Activated B cell treated with CpG ODN at 0.5 μM for 24 hours (primary cell): Measurements from ENCODE around the gene MIDN. TPM values are rescaled to one million over a fixed set of nuclear protein-coding genes. Genes with fewer than 3 reads are reported as not detected.
A peak's percentile ranks its signal among the peaks of the same experiment; 100 is the strongest.

ENCODE experiments used
- ATAC-seq: fragments of 200-7000 bp; cut with Tn5 transposase; one replicate; pipeline ENCODE4 v1.10.0; 2021; ENCODE audit warnings: low read depth, mild to moderate bottlenecking, moderate library complexity
- CTCF ChIA-PET: fragments of 350-600 bp; sonication (Branson Sonifier 250); formaldehyde crosslinking; loops from one replicate; lab custom pipeline; 2021; ENCODE audit warnings: antibody characterized with exemption; lab: Charles Lee
- POLR2A ChIA-PET: fragments of 350-600 bp; sonication (Branson Sonifier 250); formaldehyde crosslinking; loops from one replicate; lab custom pipeline; 2021; ENCODE audit warnings: antibody characterized with exemption; lab: Charles Lee
- DNase-seq: peaks from one replicate; pipeline ENCODE4 v3.0.0; 2022
- H3K27ac Mint-ChIP-seq: one replicate; pipeline ENCODE4 v1.8.0; 2020; ENCODE audit warnings: mixed read lengths
- H3K27me3 Mint-ChIP-seq: one replicate; pipeline ENCODE4 v1.8.0; 2021; ENCODE audit warnings: mixed read lengths
- H3K36me3 Mint-ChIP-seq: one replicate; pipeline ENCODE4 v1.8.0; 2021; ENCODE audit warnings: low read depth, mixed read lengths
- H3K4me1 Mint-ChIP-seq: one replicate; pipeline ENCODE4 v1.8.0; 2021; ENCODE audit warnings: mixed read lengths
- H3K4me3 Mint-ChIP-seq: one replicate; pipeline ENCODE4 v1.8.0; 2020; ENCODE audit warnings: mild to moderate bottlenecking, mixed read lengths
- H3K9me3 Mint-ChIP-seq: one replicate; pipeline ENCODE4 v1.8.0; 2020; ENCODE audit warnings: mixed read lengths
- intact Hi-C: fragments of 100-400 bp; cut with micrococcal nuclease; formaldehyde crosslinking; loops from one replicate; pipeline ENCODE4 v1.15.1; 2024
- total RNA-seq: library from RNA; stranded (reverse); gene quantifications from 2 replicates; pipeline ENCODE4 v1.2.3, GENCODE V29; 2022
- TF ChIP-seq, protein P1 (sequence below): fragments of 200-600 bp; IDR thresholded peaks from one replicate; pipeline ENCODE4 v1.8.0; 2022; ENCODE audit warnings: antibody characterized with exemption, mild to moderate bottlenecking

MIDN gene
- total RNA-seq, 1 donor from 2014 or later = 68.4 TPM

DNA sequence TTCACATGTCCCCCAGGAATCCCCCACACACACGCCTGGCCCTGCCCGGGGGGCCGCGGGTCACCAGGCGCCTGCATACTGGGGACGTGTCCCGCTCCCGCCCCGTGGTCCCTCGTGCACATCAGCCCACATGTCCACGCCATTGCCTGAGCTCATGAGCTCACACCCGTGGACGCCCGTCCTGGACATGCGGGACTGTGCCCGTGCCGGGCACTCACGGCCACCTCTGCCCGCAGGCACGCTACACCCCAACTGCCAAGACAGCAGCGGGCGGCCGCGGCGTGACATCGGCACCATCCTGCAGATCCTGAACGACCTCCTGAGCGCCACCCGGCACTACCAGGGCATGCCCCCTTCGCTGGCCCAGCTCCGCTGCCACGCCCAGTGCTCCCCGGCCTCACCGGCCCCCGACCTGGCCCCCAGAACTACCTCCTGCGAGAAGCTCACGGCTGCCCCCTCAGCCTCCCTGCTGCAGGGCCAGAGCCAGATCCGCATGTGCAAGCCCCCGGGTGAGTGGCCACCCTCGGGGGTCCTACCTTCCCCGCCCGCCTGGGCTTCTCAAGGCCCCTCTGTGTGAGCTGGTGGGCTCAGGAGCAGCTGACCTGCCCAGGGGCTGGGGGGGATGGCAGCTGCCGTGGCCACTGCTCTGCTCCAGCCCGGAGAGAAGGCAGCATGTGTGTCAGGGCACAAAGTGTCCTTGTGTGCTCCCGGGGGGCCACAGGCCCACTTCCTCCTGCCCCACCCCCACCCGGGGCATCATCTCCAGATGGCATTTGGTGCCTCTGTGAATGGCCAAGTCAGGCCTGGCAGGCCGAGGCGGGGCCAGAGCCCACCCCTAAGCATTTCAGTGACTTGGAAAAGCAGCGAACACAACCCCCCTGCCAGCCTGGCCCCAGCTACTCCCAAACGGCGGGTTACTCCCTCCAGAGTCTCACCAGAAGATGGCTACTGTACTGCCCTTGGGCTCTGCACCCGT is 7.1 kb downstream of the MIDN start:
- peaks cover 68% of the 10 kb centered on the region for H3K4me1 Mint-ChIP-seq
- TF ChIP-seq, protein P1, sequence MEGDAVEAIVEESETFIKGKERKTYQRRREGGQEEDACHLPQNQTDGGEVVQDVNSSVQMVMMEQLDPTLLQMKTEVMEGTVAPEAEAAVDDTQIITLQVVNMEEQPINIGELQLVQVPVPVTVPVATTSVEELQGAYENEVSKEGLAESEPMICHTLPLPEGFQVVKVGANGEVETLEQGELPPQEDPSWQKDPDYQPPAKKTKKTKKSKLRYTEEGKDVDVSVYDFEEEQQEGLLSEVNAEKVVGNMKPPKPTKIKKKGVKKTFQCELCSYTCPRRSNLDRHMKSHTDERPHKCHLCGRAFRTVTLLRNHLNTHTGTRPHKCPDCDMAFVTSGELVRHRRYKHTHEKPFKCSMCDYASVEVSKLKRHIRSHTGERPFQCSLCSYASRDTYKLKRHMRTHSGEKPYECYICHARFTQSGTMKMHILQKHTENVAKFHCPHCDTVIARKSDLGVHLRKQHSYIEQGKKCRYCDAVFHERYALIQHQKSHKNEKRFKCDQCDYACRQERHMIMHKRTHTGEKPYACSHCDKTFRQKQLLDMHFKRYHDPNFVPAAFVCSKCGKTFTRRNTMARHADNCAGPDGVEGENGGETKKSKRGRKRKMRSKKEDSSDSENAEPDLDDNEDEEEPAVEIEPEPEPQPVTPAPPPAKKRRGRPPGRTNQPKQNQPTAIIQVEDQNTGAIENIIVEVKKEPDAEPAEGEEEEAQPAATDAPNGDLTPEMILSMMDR = no peak
- intact Hi-C loops = no loop called here
- H3K4me3 Mint-ChIP-seq = no peak overlapping the region
- no peak for ATAC-seq
- H3K27me3 Mint-ChIP-seq = no peaks in the 10 kb centered on the region
- H3K9me3 Mint-ChIP-seq = no peaks in the 10 kb centered on the region
- CTCF ChIA-PET = interaction anchor here (1.7 to 3.1 kb wide), 2 partner anchors 11 kb away, joined by 4 to 8 read pairs; no protein-coding TSS in a partner anchor
- POLR2A ChIA-PET = interaction anchor here (1.2 to 4.8 kb wide), 6 partner anchors 8 to 19 kb away, joined by 4 to 139 read pairs (median 6); partner anchors contain the start of gene CIRBP
- no peak for DNase-seq
- H3K27ac Mint-ChIP-seq = peak overlapping the region; percentile 41
- H3K36me3 Mint-ChIP-seq = peaks cover 40% of the 10 kb centered on the region

DNA sequence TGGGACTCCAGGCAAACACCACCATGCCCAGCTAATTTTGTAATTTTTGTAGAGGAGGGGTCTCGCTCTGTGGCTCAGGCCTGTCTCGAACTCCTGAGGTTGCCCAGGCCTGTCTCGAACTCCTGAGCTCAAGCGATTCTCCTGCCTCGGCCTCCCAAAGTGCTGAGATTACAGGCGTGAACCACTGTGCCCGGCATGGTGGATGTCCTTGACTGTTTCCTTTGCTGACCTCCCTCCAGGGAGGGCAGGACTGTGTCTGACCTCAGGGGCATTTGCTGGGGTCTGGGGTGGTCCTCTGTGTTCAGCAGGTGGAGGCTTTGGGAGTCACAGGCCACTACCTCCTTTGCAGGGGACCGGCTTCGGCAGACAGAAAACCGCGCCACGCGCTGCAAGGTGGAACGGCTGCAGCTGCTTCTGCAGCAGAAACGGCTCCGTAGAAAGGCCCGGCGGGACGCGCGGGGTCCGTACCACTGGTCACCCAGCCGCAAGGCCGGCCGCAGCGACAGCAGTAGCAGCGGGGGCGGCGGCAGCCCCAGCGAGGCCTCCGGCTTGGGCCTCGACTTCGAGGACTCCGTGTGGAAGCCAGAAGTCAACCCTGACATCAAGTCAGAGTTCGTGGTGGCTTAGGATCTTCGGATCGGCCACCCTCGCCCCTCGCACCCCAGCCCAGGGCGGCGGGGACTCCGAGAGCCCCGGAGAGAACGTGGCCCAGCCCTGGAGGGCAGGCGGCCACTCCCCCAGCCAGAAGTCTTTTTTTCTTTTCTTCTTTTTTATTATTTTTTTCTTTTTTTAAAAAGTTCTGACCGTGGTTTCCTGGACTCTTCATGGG is 8.5 kb downstream of the MIDN start:
- POLR2A ChIA-PET = interaction anchor here (0.7 to 4.8 kb wide), 6 partner anchors 8 to 199 kb away, joined by 3 to 139 read pairs (median 6); partner anchors contain the start of gene CIRBP
- TF ChIP-seq, protein P1 = no peak
- DNase-seq (no peak), ATAC-seq (no peak)
- peak overlapping the region; percentile 76 for H3K27ac Mint-ChIP-seq
- intact Hi-C loops = no loop called here
- H3K4me1 Mint-ChIP-seq = peaks cover 72% of the 10 kb centered on the region
- H3K4me3 Mint-ChIP-seq = peak overlapping the region; percentile 48
- H3K27me3 Mint-ChIP-seq = no peaks in the 10 kb centered on the region
- CTCF ChIA-PET = interaction anchor here (1.7 to 3.1 kb wide), 2 partner anchors 10 to 13 kb away, joined by 4 to 8 read pairs; no protein-coding TSS in a partner anchor
- no peaks in the 10 kb centered on the region for H3K9me3 Mint-ChIP-seq
- peaks cover 36% of the 10 kb centered on the region for H3K36me3 Mint-ChIP-seq

DNA sequence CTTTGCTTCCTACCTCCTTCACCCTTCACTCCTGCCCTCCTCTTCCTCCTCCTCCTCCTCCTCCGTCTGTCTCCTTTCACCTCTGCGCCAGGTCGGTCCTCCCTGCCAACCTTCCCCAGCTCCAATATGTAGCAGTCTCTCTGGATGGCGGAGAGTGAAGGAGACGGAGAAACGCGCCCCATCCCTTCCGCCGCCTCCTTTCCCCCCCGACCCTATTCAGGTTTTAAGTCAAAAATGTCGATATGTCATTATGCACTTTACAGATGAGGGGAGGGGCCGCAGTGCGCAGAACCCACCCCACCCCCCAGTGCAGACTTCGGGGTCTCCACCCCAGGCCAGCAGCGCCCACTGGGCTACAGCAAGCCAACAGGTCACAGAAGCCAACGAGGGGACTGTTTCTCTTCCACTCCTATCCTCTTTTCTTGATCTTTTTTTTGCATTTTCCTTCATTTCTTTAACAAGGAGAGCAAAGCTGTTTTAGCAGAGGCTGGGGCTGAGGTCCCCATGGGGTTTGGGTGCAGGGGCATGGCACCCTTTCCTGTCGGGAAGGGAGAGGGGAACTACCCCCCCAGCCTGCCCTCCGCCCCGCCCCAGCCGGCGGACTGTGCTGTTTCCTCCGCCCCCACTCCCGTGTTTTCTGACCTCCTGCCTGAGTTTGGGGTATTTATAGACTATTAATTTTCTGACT is 9.2 kb downstream of the MIDN start:
- TF ChIP-seq, protein P1 = no peak
- no peaks in the 10 kb centered on the region for H3K9me3 Mint-ChIP-seq
- peak overlapping the region; percentile 48 for H3K4me3 Mint-ChIP-seq
- no peaks in the 10 kb centered on the region for H3K27me3 Mint-ChIP-seq
- ATAC-seq = no peak
- POLR2A ChIA-PET = interaction anchor here (1.8 to 4.3 kb wide), 2 partner anchors 9 to 11 kb away, joined by 5 to 86 read pairs; partner anchors contain the start of gene CIRBP
- intact Hi-C loops = no loop called here
- CTCF ChIA-PET = interaction anchor here (3.1 kb wide), 1 partner anchor 14 kb away, joined by 8 read pairs; no protein-coding TSS in a partner anchor
- peaks cover 37% of the 10 kb centered on the region for H3K36me3 Mint-ChIP-seq
- H3K4me1 Mint-ChIP-seq = peaks cover 72% of the 10 kb centered on the region
- DNase-seq = no peak
- H3K27ac Mint-ChIP-seq = peak overlapping the region; percentile 98

DNA sequence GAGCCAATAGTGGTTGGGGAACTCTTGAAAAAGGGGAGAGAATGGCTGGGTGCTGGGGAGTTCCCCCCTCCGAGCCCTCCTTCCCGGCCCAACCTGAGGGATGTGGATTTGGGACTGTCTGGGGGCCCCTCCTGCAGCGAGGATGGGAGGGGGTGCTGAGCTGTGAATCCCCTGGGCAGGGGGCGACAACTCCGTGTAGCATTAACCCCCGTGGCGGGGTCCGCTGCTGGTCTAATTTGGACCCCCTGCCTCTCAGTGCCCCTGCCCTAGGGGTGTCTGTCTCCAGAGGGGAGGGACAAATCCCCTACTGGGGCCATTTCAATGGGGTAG is 9.7 kb downstream of the MIDN start:
- TF ChIP-seq, protein P1 = no peak
- intact Hi-C loops = no loop called here
- Mint-ChIP-seq H3K4me3 (peak overlapping the region; percentile 38), H3K27ac (peak overlapping the region; percentile 98), H3K9me3 (no peaks in the 10 kb centered on the region), H3K4me1 (peaks cover 77% of the 10 kb centered on the region), H3K27me3 (no peaks in the 10 kb centered on the region), H3K36me3 (peaks cover 37% of the 10 kb centered on the region)
- ATAC-seq (no peak), DNase-seq (no peak)
- POLR2A ChIA-PET = interaction anchor here (0.7 to 4.3 kb wide), 4 partner anchors 8 to 21 kb away, joined by 5 to 86 read pairs (median 6); partner anchors contain the start of genes CIRBP and FAM174C
- CTCF ChIA-PET = interaction anchor here (1.0 kb wide), 1 partner anchor 14 kb away, joined by 7 read pairs; no protein-coding TSS in a partner anchor
